H4 (cell line): Measurements from ENCODE around the gene METTL6. TPM values are rescaled to one million over a fixed set of nuclear protein-coding genes. Genes with fewer than 3 reads are reported as not detected.
"Not testable (repeated sequence)": the region's sequence is repeated elsewhere in the genome, so short reads cannot be mapped to it uniquely, and the experiment has no call there.

ENCODE experiments used
- DNase-seq: peaks from one replicate; pipeline ENCODE4 v3.0.0-alpha.2; 2015; ENCODE audit warnings: low spot score
- total RNA-seq: library from RNA; depleted of rRNA; stranded (reverse); fragments of >200 nt; shearing (Covaris generic); gene quantifications from 2 replicates; pipeline ENCODE4 v1.2.3, GENCODE V29; 2014; rRNA removed

Gene METTL6
- total RNA-seq = 26.8 and 34.0 TPM in 2 replicates

GRCh38 chr3:15427182-15427880 lies at the start of gene METTL6, which contains the start of gene EAF1:
Gene METTL6, minus strand, starts transcription at chr3:15427544. Its CDS starts 1,033 bp downstream, at chr3:15426511.
Gene EAF1, plus strand, starts transcription at chr3:15427598. Its CDS starts 182 bp downstream, at chr3:15427780.
- DNase-seq = peak; percentile 73

- DNase-seq = no peak
Observed at GRCh38 chr3:15476378-15476777, 49.0 kb upstream of the METTL6 start.

- DNase-seq = no peak
Observed at GRCh38 chr3:15475161-15475560, 47.8 kb upstream of the METTL6 start.

GRCh38 chr3:15471861-15472260 lies 44.5 kb upstream of the METTL6 start:
- DNase-seq = no peak

GRCh38 chr3:15470849-15471248 lies 43.5 kb upstream of the METTL6 start:
- DNase-seq = no peak

- no peak for DNase-seq
Observed at GRCh38 chr3:15470261-15470660, 42.9 kb upstream of the METTL6 start.

- no peak for DNase-seq
Observed at GRCh38 chr3:15467227-15468181, 40.2 kb upstream of the METTL6 start.

- no peak for DNase-seq
Observed at GRCh38 chr3:15465876-15466585, 38.7 kb upstream of the METTL6 start.

- DNase-seq = no peak
Observed at GRCh38 chr3:15462451-15462850, 35.1 kb upstream of the METTL6 start.

- no peak for DNase-seq
Observed at GRCh38 chr3:15460891-15461531, 33.7 kb upstream of the METTL6 start.

- DNase-seq = no peak
Observed at GRCh38 chr3:15458212-15458780, 31.0 kb upstream of the METTL6 start.

- not testable (repeated sequence) for DNase-seq
Observed at GRCh38 chr3:15456915-15457314, 29.6 kb upstream of the METTL6 start.

- no peak for DNase-seq
Observed at GRCh38 chr3:15456321-15456720, 29.0 kb upstream of the METTL6 start.

GRCh38 chr3:15455756-15456155 lies 28.4 kb upstream of the METTL6 start:
- DNase-seq = no peak

- DNase-seq = no peak
Observed at GRCh38 chr3:15454965-15455364, 27.6 kb upstream of the METTL6 start.

- no peak for DNase-seq
Observed at GRCh38 chr3:15453991-15454625, 26.8 kb upstream of the METTL6 start.

- DNase-seq = no peak
Observed at GRCh38 chr3:15453501-15453900, 26.2 kb upstream of the METTL6 start.

- no peak for DNase-seq
Observed at GRCh38 chr3:15452961-15453360, 25.6 kb upstream of the METTL6 start.

GRCh38 chr3:15452156-15452555 lies 24.8 kb upstream of the METTL6 start:
- DNase-seq = no peak

- DNase-seq = no peak
Observed at GRCh38 chr3:15451216-15452113, 24.1 kb upstream of the METTL6 start.
